ENCODE results near the gene RAB7B.

RAB7B gene

DNA sequence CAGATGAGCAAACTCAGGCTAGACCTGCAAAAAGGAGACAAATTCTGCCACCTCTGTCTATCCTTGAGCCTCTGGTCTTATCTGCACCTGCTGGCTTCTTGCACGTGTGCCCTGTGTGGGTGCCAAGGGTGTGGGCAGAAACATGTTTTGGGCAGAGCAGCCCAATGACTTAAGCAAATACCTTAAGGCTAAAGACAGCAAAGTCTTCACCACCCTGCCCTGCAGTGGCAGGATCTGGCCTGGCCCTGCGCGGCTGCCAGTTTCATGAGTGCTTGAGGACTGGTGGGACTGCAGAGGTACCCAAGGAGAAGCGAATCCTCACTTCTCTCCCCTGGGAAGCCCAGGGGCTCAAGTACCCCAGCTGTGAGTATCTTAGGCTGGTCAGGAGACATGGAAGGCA is 56.2 kb downstream of the RAB7B start:
- DNase-seq: no peak

DNA sequence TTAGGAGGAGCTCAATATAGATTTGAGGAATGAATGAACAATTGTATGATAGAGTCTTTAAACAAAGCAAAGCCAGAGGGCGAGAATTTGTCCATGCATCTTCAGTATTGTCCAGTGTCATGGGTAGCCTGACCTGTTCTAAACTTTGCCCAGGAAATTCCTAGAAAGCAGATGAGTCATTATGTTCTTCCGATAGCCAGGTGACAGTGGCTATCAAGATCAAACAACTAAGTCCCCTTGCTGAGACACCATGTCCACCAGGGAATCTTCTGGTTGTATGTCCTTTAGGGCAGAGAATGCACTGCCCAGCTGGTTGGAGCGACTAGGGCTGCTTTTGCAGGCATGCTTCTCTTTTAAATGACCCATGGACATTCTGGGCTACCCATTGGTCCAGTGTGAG is 58.1 kb downstream of the RAB7B start:
- DNase-seq: no peak

DNA sequence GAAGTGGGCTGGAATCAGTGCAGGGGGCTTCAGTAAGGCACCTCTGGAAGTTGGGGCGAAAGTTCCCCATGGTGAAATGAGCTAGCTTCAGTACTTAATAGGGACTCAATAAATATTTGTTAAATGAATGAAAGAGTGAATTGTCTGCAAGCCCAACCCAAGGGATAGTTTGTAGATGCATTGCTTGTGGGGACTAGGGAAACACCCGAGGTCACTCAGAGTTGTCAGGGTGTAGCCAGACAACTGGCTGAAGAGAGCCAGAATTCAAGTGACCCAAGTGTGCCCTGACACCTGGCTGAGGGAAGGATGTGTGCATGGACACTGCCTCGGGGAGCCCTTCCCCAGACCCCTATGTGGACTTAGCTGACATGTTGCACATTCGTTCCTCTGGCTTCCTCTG is 58.7 kb downstream of the RAB7B start:
- no peak for DNase-seq

DNA sequence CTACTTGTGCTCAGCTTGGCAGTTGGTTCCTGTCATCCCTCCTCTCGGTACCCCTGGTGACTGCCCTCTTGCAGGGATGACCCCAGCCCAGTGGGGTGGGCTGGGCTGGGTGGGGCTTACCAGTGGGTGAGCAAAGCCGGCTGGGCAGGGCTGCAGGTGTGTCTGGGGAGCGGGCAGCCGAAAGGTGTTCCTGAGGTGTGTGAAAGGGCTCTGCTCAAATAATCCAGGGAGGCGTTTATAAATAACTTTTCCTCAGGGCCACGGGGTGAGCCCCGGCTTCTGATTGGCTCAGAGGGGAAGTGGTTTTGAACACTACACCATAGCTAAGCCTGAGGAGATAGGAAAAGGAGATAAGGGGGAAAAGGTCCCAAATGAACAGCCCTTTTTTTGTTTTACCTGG is 60.0 kb downstream of the RAB7B start, which contains the start of gene SLC26A9:
Gene SLC26A9, minus strand, starts transcription at position 212 of the 400 bp plus-strand sequence. CDS start 7,636 bp downstream, outside the sequence.
- no peak for DNase-seq

DNA sequence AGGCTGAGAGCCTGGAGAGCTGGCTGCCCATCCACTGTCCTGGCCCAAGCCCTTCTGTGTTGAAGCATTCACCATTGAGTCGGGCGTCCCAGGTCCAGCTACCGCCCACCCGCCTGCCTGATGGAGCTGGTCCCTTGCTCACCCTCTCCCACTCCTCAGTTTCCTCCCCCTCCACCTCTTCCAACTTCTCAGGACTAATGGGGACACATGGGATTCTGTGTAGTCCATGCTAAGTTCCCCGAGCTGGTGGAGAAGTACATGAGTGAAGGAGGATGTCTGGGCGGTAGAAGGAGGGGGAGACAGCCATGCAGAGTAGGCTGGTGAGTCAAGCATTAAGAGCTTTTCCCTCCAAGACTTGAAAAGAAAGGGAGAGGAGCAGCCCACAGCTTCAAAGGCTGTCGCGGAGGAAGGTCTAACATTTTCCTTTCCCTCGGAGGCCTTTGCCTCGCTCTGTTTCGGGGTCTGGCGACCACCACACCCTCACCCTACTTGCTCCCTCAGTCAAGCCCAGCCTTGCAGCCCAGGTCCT is 60.5 kb downstream of the RAB7B start:
- DNase-seq: peak; percentile 12

DNA sequence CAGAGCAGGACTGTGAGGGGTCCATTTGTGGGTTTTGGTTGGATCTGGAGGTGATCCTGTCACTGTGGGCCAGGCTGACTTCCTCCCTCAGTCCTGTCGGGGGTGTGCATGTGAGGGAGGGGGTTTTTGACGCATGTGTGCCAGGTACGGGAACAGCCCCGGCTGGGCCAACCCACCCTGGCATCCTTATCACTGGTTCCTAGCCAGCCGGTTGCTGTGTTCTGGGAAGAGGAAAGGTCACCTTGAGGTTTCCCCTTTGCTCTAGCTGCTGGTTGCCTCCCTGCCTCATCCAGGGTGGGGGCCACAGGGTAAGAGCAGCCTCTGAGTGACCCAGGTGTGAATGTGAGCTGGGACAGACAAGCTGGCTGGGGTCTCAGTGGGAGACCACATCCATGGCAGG is 62.5 kb downstream of the RAB7B start:
- no peak for DNase-seq

DNA sequence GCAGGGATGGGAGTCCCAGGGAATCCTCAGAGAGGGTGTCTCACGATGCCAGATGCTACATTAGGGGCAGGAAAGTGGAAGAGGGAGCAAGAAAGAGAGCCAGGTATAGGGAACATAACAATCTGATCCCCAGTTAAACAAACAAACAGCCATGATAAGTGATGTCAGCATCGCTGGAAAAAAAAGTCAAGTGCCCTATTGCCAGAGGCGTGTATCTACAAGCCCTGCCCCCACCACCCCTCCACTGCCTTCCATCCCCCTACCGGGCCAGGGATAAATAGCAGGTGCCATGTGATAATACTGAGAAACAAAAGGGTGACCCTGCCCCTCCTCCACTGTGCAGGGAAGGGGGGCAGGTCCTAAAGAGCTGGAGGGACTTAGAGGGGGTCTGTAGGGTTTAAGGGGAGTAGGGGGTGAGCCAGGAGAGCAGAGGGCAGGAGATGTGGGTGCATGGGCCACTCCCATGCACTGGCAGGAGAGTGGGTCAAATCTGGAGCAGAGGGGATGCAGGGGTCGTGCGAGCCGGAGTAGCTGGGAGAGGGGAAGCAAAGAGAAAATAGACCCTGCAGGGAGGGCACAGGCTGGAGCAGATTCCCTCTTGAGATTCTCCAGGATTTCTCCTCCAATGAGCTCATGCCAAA is 63.4 kb downstream of the RAB7B start:
- DNase-seq: no peak

DNA sequence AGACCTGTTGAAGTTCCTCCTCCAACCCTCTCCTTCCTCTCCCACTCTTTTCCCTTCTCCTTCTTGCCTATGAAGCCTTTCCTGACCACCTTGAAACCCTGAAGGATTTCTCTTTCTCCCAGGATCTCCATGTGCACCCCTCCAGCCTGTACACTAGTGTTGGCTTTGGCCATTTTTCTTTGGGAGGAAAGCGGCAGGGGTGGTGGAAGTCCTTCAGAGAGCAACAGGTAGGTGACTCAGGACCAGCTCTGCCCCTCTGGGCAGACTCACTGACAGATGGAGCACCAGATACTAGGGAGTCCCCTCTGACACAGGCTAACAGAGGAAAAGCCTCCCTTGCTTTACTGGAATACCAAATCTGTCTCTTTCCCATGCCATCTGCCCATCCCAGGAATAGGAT is 64.5 kb downstream of the RAB7B start:
- DNase-seq: no peak

DNA sequence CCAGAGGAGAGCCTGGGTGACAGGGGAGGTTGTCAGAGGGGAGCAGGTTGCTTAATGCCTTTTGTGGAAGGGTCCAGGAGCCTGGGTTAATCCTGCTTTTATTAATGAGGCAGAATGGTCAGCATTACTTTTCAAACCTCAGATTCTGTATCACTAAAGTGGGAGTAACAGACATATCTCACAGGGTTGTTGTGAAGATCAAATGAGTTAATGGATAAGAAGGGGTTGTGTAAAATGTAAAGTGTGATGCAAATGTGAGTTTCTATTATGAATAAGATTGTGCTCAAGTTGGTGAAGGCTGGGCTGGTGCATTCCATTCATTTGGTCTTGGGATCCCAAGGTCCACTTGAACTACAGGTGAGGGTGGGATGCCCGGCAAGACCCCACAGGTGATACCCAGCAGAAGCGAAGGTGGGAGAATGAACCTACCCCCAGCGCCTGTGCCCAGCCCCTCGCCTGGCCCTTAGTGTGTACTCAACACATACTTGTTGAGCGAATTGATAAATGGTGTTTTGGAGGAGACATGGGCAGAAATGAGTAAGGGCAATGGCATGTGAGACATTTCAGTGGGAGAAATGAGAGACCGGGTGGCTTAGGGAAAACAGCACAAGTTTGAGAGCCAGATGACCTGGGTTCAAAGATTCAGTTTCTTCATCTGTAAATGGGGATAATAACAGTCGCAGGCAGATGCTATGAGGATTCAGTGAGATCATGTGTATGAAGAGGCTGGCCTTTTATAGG is 66.2 kb downstream of the RAB7B start:
- DNase-seq: peak; percentile 91

DNA sequence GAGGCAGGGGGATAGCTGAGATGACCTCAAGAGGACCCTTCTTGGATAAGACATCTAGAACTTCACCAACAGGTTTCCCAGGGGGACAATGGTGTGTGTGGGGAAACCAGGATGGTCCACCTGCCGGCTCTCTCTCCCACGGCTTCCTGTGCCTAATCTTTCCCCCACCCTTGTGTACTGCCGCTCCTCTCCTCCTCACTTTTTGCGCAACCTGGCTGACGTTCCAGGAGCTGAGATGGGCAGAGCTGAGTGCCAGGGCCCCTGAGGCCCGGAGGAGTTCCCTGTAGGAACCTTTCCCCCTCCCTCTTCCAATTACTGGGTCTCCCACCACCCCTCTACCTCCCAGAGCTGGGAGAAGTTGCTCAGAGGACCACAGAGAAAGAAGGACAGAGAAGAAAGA is 66.9 kb downstream of the RAB7B start:
- no peak for DNase-seq

DNA sequence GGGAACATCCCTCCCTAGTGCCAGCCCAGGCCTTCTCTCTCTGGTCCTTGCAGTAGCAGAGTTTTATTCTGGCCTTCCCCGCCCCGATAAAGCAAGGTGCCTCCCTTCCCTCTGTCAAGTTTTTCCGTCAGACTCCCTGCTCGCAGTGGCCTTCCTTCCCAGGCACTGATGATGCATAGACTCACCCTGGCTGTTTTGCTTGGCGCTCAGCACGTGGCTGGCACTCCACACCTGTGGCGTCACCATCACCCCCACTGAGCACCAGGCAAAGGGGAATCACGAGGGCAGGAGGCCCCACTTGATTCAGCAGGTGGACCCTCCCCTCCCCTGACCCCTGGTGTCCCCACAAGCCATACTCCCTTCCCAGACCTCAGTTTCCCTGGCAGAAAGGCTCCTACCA is 67.3 kb downstream of the RAB7B start:
- no peak for DNase-seq

DNA sequence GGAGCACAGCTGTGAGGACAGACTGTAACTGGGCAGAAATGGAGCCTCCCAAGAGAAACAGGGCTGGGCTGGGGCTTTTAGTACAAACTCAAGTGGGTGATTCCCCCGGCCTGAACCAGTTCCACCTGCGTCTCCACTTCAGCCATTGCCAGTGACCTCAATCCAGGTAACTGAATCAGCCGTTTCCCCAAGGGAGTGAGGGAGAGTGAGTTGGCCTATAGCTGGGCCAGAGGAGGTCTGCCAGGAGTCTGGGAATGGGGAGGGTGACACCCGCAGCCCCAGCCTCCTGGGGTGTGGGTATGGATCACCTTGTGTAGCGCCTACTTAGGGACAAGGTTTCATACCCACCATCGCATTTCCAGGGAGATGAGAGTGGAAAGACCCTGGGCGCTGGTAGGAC is 68.4 kb downstream of the RAB7B start:
- no peak for DNase-seq

DNA sequence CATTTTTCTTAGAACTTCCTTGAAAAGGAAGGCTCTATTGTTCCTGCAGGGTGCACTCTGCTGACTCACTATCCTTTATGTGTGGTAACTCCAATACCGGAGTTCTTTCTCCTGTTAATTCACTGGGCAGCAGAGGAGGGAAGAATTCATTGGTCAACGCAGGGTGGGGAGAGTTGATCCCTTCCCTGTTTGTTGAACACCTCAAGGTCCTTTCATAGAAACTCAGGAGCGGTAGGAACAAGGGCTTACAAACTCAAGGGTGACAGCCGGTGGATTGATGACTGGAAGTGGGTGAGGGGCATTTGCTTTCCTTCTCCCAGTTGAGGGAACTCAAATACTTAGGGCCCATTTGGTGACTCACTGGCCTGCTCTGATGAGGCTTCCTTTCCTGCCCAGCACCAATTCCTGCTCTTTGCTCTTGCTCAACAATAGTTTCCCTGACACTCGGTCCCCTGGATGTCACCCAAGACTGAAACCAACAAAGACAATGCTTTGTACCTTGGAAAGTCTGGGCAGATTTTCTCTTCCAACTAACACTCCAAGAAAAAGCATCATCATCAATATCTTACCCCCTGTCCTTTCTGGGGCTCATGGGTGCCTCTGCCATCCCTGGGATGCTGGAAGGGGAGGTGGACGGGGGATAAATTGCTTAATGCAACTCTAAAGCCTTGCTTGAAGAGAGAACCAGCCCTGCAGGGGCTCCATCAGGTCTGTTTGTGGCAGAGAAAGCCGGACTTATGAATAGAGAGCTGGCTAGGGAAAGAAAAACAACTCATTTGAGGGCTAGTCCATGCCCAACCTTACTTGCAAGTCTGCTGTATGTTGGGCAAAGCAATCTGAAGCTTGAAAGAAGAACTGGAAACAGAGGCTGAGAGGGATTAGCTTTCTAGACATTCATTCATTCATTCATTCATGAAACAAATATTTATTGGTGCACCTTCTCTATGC is 69.2 kb downstream of the RAB7B start:
- peak; percentile 78 for DNase-seq

DNA sequence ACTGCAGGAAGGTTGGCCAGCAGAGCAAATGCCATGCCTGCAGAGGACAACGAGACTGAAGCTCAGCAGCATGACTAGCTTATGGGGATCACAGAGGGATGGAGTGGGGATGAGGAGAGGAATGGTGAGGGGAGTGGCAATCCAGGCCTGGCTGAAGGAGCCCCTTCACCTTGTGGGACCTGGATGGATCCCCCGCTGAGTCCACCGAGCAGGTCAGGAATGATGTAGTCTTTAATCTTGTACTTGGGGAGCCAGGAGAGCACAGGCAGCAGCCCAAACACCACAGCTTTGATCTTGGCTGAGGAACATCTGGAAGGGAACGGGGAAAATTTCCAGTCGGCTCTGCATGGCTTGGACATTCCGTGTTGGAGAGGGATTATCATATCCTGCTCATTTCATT is 70.4 kb downstream of the RAB7B start:
- DNase-seq: no peak

DNA sequence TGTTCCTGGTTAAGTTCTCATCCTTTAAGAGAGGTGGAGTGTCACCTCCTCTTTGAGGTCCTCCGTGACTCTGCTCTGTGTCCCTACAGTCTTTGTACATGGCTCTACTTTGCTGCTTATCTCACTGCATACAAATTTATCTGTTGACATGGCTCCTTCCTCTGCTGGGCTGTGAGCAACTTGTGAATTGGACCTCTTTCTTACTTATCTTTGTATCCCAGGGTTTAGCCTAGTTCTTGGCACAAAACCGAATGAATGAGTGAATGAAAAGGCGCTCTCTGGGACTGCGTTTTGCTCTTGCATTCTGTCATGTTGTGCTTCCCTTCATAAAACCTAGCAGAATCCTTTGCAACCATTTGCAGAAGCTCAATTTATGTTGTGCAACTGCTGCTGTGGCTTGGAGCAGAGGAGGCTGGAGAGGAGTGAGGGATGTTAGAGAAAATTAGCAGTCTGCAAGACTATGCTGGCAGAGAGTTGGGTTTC is 72.4 kb downstream of the RAB7B start:
- DNase-seq: no peak

DNA sequence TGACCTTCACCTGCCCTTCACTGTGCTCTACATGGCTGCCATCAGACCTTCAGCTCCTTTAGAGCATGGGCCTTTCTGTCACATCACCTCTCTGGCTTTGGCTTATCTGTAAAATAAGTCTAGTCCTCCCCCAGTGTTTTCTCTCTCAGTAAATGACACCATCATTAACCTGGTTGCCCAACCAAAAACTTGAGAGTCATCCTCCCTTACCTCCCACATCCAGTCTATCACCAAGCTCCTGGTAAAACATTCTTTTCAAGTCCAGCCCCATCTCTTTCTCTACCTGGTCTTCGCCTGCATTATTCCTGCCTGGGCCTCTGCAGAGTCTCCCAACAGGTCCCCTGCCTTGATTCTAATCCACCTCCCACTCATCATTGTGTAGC is 73.0 kb downstream of the RAB7B start:
- no peak for DNase-seq

DNA sequence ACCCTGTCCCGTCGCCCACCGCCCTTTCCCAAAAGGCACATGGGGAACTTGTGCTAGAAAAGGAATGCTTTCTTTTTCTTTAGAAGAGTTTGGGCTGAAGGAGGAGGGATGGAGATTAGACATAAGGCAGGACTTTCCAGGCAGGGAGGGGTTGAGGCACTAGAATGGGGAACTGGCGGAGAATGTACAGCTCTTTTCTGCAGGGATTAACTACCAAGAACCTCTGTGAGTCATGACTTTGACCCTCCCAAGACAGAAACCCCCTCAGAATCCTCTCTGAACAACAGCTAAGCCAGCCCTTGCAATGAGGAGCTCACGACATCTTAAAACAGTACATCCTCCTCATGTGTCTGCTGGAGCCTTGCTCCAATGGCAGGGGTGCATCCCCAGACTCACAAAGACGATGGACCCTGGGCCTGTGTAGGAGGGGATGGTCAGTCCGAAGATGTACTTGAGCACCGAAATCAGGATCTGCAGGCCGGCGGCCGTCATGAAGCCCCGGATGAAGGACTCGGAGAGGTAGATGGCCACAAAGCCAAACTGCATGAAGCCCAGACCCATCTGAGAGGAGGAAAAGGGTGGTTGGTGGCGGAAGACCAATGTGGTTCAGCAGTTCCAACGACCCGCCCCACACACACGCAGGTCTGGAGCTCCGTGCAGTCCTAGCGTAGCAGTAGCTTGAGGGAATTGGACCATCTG is 73.5 kb downstream of the RAB7B start:
- DNase-seq: no peak

DNA sequence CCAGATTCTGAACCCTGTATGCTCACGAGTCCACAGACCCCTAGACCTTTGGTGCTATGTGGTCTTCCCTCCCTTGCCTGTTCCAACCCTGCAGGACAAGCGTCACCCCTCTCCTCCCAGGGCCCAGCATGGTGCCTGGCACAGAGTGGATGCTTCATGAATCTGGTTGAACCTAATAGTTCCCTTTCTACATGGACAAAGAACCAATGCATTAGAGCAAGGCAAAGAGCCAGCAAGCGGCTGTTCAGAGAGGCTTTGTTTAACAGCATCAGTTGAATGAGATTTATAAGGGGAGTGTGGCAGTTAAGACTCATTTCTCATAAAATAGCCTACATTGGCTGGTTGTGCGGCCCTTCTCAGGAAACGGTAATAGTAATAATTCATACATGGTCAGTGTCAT is 74.9 kb downstream of the RAB7B start:
- DNase-seq: no peak

DNA sequence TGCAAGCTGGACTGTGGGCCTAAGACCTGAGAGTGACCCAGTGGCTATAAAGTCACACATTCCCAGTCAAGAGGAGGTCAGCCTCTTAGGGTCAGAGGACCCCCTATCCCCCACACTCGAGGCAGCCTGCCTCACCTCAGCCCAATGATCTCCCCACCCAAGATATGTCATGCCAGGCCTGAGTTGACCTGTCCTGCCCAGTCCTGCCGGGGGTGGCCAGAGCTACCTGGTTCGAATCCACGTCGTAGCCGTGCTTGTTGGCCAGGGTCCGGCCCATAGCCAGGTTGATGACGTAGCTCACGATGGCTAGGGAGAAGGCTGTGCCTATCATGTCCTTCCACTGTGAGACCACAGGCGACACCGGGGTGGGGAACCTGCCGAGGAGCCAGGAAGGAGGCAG is 75.5 kb downstream of the RAB7B start:
- DNase-seq: no peak

DNA sequence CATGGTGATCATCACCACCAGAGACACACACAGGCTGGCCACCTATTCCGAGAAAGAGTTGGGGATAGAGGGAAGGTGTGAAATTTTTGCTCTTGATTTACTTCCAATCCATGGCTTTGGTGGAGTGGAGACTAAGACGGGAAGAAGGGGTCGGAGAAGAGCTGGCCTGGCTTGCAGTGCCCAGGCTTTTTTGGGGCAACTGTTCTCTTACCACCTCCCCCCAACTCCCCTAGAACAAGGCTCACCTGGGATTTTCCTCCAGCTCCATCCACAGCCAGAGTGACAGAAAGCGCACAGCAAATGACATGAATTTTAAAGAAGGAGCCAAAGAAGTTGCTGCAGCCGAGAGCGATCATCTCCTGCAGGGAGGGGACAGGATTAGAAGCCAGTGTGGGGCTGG is 75.9 kb downstream of the RAB7B start:
- DNase-seq: no peak

Data from fibroblast of skin of back (primary cell).